Head of caudate nucleus (tissue), 42 donors: Measurements from ENCODE around the gene PEX11B.
A peak's percentile ranks its signal among the peaks of the same experiment; 100 is the strongest.

Experiments
- DNase-seq, 42 donors: peaks; one replicate each; pipeline versions ENCODE4 v3.0.0 to v3.0.0-alpha.2; 2020 to 2021; ENCODE audit warnings: mixed read lengths in 7 of 42
- intact Hi-C: fragments of 100-400 bp; cut with DNase I; formaldehyde crosslinking; loops from one replicate; pipeline ENCODE4 v1.15.0; 2022

PEX11B gene

DNA sequence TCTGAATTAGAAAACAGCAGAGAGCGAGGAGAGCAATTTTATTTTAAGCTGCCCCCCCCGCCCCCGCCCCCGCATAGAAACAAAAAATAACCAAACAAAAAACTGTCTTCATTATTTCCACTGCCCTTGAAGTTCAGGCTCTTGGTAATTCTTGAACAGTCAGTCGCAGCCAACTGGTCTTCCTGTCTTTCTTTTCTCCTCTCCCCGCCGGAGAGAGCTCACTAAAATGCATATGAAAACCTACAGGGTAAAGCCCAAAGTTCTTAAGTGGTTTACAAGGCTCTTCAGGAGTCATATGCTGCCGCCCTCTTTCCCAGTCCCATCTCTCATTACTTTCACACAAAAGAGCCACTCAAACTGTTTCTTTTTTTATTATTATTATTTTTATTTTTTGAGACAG is 31.7 kb downstream of the PEX11B start:
- no peak for DNase-seq
- intact Hi-C loops = no loop called here

- no peak for DNase-seq
- intact Hi-C loops = no loop called here
These were observed 32.1 kb downstream of the PEX11B start for GRCh38 chr1:145886390-145886789.

DNA sequence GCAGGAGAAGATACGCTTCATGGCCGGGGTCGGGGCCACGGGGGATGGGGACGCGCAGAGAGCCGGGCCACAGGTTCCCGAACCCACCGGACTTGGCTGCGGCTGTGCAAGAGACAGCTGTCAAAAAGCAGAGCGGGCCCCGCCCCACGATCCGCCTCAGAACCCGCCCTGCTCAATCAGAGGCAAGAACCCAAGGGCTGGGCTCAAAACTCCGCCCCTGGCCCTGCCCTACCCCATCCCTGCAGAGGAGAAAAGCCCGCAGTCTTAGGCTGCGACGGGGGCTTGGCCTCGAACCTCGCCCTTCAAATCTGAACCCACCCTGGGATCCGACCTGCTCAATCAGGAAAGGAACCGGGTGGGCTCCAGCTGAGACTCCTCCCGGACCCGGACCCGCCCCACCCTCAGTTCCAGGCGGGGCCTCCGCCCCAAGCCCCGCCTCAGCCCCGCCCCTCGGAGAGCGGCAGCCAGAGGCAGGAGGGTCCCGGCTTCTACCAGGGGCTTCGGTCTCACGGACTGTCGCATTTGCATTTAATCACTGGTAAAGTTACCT is 32.7 kb downstream of the PEX11B start, which contains the start of gene ANKRD35:
Gene ANKRD35, minus strand, starts transcription at position 129 of the 550 bp plus-strand sequence. Its CDS starts 108 bp downstream, at position 21.
- intact Hi-C loops = no loop called here
- DNase-seq = peak; percentile 77 to 95 (median 89)

- intact Hi-C loops = no loop called here
- DNase-seq = no peak
These were observed 33.8 kb downstream of the PEX11B start for GRCh38 chr1:145884675-145885074.

DNA sequence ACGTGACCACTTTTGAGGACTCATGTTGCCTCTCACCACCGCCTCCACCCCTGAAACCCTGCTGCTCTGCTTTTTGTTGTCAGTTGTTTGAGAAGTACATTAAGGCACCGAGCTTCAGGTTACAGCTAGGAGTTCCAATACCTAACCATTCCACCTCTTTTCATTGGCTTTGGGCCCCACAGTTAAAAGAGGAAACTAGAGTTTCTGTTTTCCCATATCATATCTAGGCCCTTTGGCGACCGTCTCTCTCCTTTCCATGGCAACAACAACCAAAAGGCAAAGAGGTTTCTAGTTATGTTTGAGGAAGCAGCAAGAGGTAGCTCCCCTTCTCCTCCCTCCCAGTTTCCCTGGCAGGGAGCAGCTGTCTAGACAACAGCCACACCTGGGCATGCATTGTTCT is 38.7 kb downstream of the PEX11B start:
- peak in 2 of 42 donors; percentile 15 to 16 for DNase-seq
- intact Hi-C loops = no loop called here

GRCh38 chr1:145878724-145879123 is 39.8 kb downstream of the PEX11B start:
- intact Hi-C loops = no loop called here
- no peak for DNase-seq

DNA sequence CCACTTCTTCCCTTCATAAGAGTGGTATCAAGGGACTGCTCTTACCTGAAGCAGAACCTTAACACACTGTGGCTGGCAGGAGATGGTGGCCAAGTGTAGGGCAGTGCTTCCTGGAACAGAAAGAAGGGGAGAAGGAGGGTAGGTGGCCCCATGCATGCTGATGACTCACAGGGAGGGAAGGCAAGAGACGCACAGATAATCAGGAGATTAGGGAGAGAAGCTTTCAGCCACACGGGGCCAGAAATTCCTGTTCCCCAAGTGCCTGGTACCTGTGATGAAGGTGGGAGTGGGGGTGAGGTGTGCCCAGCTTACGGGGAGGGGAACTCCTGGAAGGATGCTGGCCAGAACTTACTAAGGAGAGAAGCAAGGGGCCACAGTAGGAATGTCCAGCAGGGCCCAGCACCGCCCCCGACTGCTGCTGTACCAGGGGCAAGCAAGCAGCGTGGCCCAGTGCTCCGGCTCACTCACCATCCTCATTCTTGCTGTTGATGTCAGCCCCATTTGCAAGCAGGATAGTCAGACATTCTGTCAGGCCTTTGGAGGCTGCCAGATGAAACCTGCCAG is 40.5 kb downstream of the PEX11B start:
- DNase-seq = no peak
- intact Hi-C loops = no loop called here

DNA sequence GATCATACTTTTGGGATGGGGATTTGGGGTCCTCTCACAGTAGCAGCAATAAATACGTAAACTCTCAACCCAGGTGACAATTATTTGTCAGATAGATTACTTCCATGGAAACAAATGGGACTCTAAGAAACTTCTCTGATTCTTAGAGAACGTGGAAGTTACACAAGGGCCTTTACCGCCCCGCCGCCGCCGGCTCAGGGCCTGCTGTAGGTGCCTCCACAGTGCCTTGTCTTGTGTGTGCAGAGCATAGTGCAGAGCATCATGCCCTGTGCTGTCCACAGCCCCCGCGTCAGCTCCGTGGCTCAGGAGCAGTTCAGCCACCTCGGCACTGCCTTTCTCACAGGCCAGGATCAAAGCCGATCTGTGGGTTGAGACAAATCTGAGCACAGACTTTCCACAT is 43.9 kb downstream of the PEX11B start:
- intact Hi-C loops = no loop called here
- DNase-seq = no peak

DNA sequence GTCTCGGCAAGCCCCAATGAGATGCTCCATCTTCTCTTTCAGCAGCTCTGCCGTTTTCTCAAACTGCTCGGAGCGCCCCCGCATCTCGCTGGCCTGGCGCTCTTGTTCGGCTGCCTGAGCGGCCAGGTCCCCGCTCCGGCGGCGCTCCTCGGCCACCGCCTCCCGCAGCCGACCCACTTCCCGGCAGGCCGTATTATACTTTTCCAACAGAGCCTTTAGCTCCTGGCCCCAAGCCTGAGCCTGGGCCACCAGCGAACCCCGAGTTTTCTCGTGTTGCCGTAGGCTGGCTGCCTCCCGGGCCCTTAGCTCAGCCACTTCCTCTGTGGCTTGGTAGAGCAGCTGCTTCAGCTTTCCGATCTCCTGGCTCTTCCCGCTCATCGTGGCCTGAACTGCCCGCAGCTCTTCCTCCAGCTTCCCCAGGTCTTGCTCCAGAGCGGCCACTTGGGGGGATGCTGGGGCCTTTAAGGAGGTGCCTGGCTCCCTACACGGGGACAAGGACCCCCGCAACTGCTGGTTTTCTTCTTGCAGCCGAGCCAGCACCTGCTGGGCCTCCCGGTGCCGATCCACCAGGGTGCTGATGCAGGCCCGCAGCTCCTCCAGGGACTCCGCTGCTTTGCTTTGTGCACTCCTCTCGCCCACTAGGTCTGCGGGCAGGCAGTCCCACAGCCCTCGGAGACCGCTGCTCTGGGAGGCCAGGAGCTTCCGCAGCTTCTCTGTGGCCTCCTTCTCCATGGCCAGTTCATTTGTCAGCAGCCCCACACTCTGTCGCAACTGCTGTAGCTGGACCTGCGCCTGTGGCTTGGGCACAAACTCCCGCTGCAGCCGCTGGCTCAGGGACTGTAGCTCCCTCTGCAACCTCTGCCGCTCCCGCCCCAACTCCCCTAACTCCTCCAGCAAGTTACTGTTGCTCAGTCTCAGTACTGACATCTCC is 46.3 kb downstream of the PEX11B start:
- DNase-seq = peak in 41 of 42 donors; percentile 20 to 80 (median 55)
- intact Hi-C loops = no loop called here

DNA sequence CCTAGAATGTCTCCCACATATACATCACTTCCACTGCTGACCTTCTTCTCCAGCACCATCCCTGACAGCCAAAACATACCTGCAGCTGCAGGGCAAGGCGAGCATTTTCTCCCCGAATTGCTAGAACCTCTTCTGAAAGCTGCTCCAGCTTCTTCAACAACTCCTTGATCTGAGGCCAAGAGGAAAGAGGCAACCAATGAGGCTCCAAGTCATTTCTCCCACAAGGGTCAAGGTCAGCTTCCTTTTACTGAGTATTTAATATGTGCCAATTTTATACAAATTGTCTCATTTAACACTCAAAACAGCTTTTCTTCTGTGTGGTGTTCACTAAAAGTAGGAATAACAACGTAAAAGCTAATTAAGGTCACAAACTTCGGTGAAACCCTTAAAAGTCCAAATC is 50.3 kb downstream of the PEX11B start:
- intact Hi-C loops = no loop called here
- DNase-seq = no peak

DNA sequence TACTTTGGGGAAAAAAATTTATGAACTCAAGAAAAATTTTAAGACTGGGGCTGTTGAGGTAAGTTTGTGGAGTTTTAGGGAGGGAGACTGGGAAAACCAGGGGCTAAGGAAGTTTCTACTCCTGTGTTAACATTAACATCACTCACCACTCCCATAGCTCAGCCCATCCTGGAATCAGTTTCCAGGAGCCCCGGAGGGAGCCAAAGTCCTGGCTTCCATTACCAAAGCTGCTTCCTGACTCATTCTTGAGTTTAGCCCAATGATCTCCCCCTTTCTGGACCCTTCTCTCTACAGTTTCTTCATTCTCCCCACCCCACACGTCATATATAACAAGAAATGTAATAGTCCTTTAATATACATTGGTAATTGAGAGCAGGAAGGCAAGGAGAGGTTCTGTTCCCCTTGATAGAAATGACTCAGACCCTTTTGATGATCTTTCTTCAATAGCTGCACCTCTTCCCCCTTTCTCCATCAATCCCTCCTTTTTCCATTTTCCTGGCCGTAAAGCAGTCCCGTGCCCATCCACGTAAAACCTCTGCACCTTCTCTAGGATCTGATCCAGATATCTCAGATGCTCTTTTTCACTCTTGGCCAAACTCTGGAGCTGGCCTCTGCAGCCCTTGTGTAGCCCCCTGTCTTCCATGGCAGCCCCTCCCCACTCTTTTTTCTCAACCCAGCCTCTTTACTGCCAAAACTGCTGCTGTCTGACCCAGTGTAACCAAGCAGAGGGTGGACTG is 55.1 kb downstream of the PEX11B start:
- intact Hi-C loops = no loop called here
- no peak for DNase-seq
